Mammary epithelial cell (primary cell): ENCODE data around the gene CHADL.

Source experiments
- CTCF ChIP-seq, 2 donors: IDR thresholded peaks in 1 of 2; conservative IDR thresholded peaks in 1 of 2; 2 replicates each; pipeline ENCODE4 v1.5.1; 2011 to 2012; ENCODE audit warnings: inconsistent platforms in 2 of 2, low read length in 2 of 2, mild to moderate bottlenecking in 2 of 2, control low read depth in 1 of 2, low read depth in 1 of 2; ENCODE audit not compliant: insufficient read depth in 1 of 2; ENCODE audit errors: extremely low read depth in 1 of 2
- EZH2 ChIP-seq: IDR thresholded peaks from 2 replicates; pipeline ENCODE4 v1.6.1; 2012; ENCODE audit warnings: low read length, inconsistent platforms, borderline replicate concordance

- TF ChIP-seq CTCF (conservative IDR thresholded peaks at IDR 0.05 in 1 of 2, IDR thresholded peaks at IDR 0.05 in 1 of 2; ENCODE audit: extremely low read depth in 1 of 2, insufficient read depth in 1 of 2, low read depth in 1 of 2, low read length in 2 of 2) (no peak), EZH2 (no peak)
Measured at GRCh38 chr22:41181349-41182241, 59.1 kb downstream of the CHADL start.
